Bronchial epithelial cell (primary cell): ENCODE data around the gene FNIP1. TPM values are rescaled to one million over a fixed set of nuclear protein-coding genes. Genes with fewer than 3 reads are reported as not detected.

Experiments used
- DNase-seq: peaks from one replicate; pipeline ENCODE4 v3.0.0-alpha.2; 2010; ENCODE audit warnings: low read depth
- FAIRE-seq: peaks from 2 replicates; lab custom pipeline; 2011; peaks lifted over from hg19 to GRCh38; lab: Jason Lieb, UNC
- H3K27me3 ChIP-seq: 2 replicates; pipeline ENCODE4 v1.5.1; 2011; ENCODE audit warnings: low read length; ENCODE audit not compliant: control insufficient read depth, insufficient read depth
- H3K36me3 ChIP-seq: 2 replicates; pipeline ENCODE4 v1.5.1; 2011; ENCODE audit warnings: low read length; ENCODE audit not compliant: control insufficient read depth, insufficient read depth
- H3K4me3 ChIP-seq: 2 replicates; pipeline ENCODE4 v1.5.1; 2011; ENCODE audit warnings: mild to moderate bottlenecking, low read depth, low read length, control low read depth
- total RNA-seq: library from RNA; depleted of rRNA; stranded (reverse); fragments of >200 nt; gene quantifications from 2 replicates; pipeline ENCODE4 v1.2.1, GENCODE V29; 2014
- TF ChIP-seq, protein P1 (sequence below): IDR thresholded peaks from 2 replicates; pipeline ENCODE4 v1.5.1; 2011; ENCODE audit warnings: mild to moderate bottlenecking, moderate library complexity, low read length, control low read depth, inconsistent platforms; ENCODE audit not compliant: insufficient read depth, severe bottlenecking

FNIP1 gene
- total RNA-seq, 1 donor from 2014 or later, result 45.0 TPM

GRCh38 chr5:131677115-131677514 is 119.7 kb downstream of the FNIP1 start:
- DNase-seq, result no peak
- TF ChIP-seq, protein P1, sequence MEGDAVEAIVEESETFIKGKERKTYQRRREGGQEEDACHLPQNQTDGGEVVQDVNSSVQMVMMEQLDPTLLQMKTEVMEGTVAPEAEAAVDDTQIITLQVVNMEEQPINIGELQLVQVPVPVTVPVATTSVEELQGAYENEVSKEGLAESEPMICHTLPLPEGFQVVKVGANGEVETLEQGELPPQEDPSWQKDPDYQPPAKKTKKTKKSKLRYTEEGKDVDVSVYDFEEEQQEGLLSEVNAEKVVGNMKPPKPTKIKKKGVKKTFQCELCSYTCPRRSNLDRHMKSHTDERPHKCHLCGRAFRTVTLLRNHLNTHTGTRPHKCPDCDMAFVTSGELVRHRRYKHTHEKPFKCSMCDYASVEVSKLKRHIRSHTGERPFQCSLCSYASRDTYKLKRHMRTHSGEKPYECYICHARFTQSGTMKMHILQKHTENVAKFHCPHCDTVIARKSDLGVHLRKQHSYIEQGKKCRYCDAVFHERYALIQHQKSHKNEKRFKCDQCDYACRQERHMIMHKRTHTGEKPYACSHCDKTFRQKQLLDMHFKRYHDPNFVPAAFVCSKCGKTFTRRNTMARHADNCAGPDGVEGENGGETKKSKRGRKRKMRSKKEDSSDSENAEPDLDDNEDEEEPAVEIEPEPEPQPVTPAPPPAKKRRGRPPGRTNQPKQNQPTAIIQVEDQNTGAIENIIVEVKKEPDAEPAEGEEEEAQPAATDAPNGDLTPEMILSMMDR, result no peak
- no peak overlapping the region for H3K4me3 ChIP-seq
- no peak for FAIRE-seq
- peaks cover 1% of the 10 kb centered on the region for H3K36me3 ChIP-seq
- H3K27me3 ChIP-seq, result no peaks in the 10 kb centered on the region

GRCh38 chr5:131672776-131673175 is 124.0 kb downstream of the FNIP1 start:
- Histone ChIP-seq H3K4me3 (no peak overlapping the region), H3K27me3 (no peaks in the 10 kb centered on the region), H3K36me3 (peaks cover 1% of the 10 kb centered on the region)
- FAIRE-seq (no peak), DNase-seq (no peak)
- TF ChIP-seq, protein P1, result no peak

- no peak for DNase-seq
- FAIRE-seq, result no peak
- peaks cover 1% of the 10 kb centered on the region for H3K36me3 ChIP-seq
Measured at GRCh38 chr5:131671994-131672655, 124.7 kb downstream of the FNIP1 start.

DNA sequence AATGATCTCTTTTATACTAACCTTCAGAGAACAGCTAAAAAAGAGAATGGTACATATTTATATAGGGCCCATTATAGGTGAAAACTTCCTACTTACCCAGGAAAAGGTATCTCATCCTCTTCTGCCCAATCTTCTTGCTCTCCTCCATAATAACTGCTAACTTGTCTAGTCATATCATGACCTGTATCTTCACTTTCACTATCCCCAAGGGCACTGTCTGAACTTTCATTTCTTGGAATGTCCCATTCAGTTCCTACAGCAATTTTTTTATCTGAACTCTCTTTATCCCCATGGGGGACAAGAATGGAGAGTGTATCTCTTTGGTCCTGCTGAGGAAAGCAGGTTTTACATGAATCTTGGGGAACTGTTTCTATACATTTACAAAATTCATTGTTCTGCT is 125.4 kb downstream of the FNIP1 start:
- Histone ChIP-seq H3K36me3 (peaks cover 1% of the 10 kb centered on the region), H3K4me3 (no peak overlapping the region), H3K27me3 (no peaks in the 10 kb centered on the region)
- DNase-seq, result no peak
- no peak for FAIRE-seq
- TF ChIP-seq, protein P1, result no peak

More at GRCh38 chr5:131671994-131672655, 124.7 kb downstream of the FNIP1 start:
- Histone ChIP-seq H3K27me3 (no peaks in the 10 kb centered on the region), H3K4me3 (no peak overlapping the region)
- TF ChIP-seq, protein P1, result no peak

GRCh38 chr5:131664929-131665328 is 131.9 kb downstream of the FNIP1 start:
- H3K27me3 ChIP-seq, result no peaks in the 10 kb centered on the region
- H3K36me3 ChIP-seq, result peaks cover 3% of the 10 kb centered on the region
- H3K4me3 ChIP-seq, result no peak overlapping the region
- DNase-seq (no peak), FAIRE-seq (no peak)
- TF ChIP-seq, protein P1, result no peak

GRCh38 chr5:131661933-131662332 is 134.9 kb downstream of the FNIP1 start:
- Histone ChIP-seq H3K27me3 (no peaks in the 10 kb centered on the region), H3K4me3 (no peak overlapping the region), H3K36me3 (peaks cover 7% of the 10 kb centered on the region)
- TF ChIP-seq, protein P1, result no peak
- DNase-seq (no peak), FAIRE-seq (no peak)
